SK-N-MC (cell line): Measurements from ENCODE around the gene DUOX2.
"Not testable (repeated sequence)": the region's sequence is repeated elsewhere in the genome, so short reads cannot be mapped to it uniquely, and the experiment has no call there.

ENCODE experiments used
- EZH2 ChIP-seq: fragments of 200-600 bp; sonication (generic); IDR thresholded peaks from one replicate; pipeline ENCODE4 v1.6.1; 2017; ENCODE audit warnings: antibody characterized with exemption
- POLR2AphosphoS5 ChIP-seq: IDR thresholded peaks from 2 replicates; pipeline ENCODE4 v1.6.1; 2012; ENCODE audit warnings: mild to moderate bottlenecking, low read depth, low read length, borderline replicate concordance

GRCh38 chr15:45104170-45104569 is 9.8 kb downstream of the DUOX2 start:
- TF ChIP-seq EZH2, POLR2AphosphoS5: not testable (repeated sequence)
